HG03103 (cell line): ENCODE results near the gene CKLF.

ENCODE experiments used
- ATAC-seq: cut with Tn5 transposase; IDR thresholded peaks from one replicate; pipeline ENCODE4 v1.9.1; 2021; ENCODE audit warnings: low read depth; ENCODE audit not compliant: unreplicated experiment

CKLF gene

GRCh38 chr16:66516808-66517585, 35.4 kb upstream of the CKLF start:
- peak; percentile 94 for ATAC-seq

GRCh38 chr16:66517586-66518263, 34.7 kb upstream of the CKLF start:
- no peak for ATAC-seq

- ATAC-seq, result no peak
Measured at GRCh38 chr16:66519482-66520373, 32.6 kb upstream of the CKLF start.

GRCh38 chr16:66520406-66521170, 31.8 kb upstream of the CKLF start:
- no peak for ATAC-seq

- no peak for ATAC-seq
Measured at GRCh38 chr16:66521252-66521713, 31.1 kb upstream of the CKLF start.

- peak; percentile 40 for ATAC-seq
Measured at GRCh38 chr16:66521951-66522771, 30.2 kb upstream of the CKLF start.

GRCh38 chr16:66522816-66523590, 29.4 kb upstream of the CKLF start:
- no peak for ATAC-seq

- ATAC-seq, result peak; percentile 37
Measured at GRCh38 chr16:66523861-66524354, 28.5 kb upstream of the CKLF start.

- ATAC-seq, result peak; percentile 67
Measured at GRCh38 chr16:66524601-66525164, 27.7 kb upstream of the CKLF start.

GRCh38 chr16:66525396-66526180, 26.8 kb upstream of the CKLF start:
- no peak for ATAC-seq

- ATAC-seq, result no peak
Measured at GRCh38 chr16:66528294-66528693, 24.1 kb upstream of the CKLF start.

- no peak for ATAC-seq
Measured at GRCh38 chr16:66529475-66529874, 22.9 kb upstream of the CKLF start.

GRCh38 chr16:66534376-66534799, 18.0 kb upstream of the CKLF start:
- no peak for ATAC-seq

- ATAC-seq, result no peak
Measured at GRCh38 chr16:66536525-66536924, 15.9 kb upstream of the CKLF start.

- no peak for ATAC-seq
Measured at GRCh38 chr16:66537236-66537635, 15.1 kb upstream of the CKLF start.

- no peak for ATAC-seq
Measured at GRCh38 chr16:66538910-66539309, 13.5 kb upstream of the CKLF start.
